HEK293 (cell line): Measurements from ENCODE around the gene RNF34.

ENCODE experiments used
- KLF1 ChIP-seq: fragments of 450-650 bp; formaldehyde crosslinking; IDR thresholded peaks from 2 replicates; pipeline ENCODE4 v1.5.1; 2016; ENCODE audit warnings: missing biosample characterization, missing genetic modification characterization
- KLF8 ChIP-seq: fragments of 450-650 bp; formaldehyde crosslinking; IDR thresholded peaks from 2 replicates; pipeline ENCODE4 v1.5.1; 2016; ENCODE audit warnings: missing biosample characterization, missing genetic modification characterization
- KLF9 ChIP-seq: fragments of 450-650 bp; formaldehyde crosslinking; IDR thresholded peaks from 2 replicates; pipeline ENCODE4 v1.5.1; 2016; ENCODE audit warnings: missing biosample characterization, missing genetic modification characterization, low read depth
- MEIS1 ChIP-seq: sonication (generic); formaldehyde crosslinking; IDR thresholded peaks from 2 replicates; pipeline ENCODE4 v1.8.1; 2022; ENCODE audit warnings: missing genetic modification reagents, mild to moderate bottlenecking, borderline replicate concordance
- ZBTB20 ChIP-seq: fragments of 450-650 bp; formaldehyde crosslinking; IDR thresholded peaks from 2 replicates; pipeline ENCODE4 v1.5.1; 2016; ENCODE audit warnings: missing biosample characterization, missing genetic modification characterization
- ZBTB48 ChIP-seq: fragments of 450-650 bp; formaldehyde crosslinking; IDR thresholded peaks from 2 replicates; pipeline ENCODE4 v1.5.1; 2016; ENCODE audit warnings: missing biosample characterization, missing genetic modification characterization
- ZNF24 ChIP-seq: fragments of 450-650 bp; formaldehyde crosslinking; IDR thresholded peaks from 2 replicates; pipeline ENCODE4 v1.5.1; 2016; ENCODE audit warnings: missing biosample characterization, missing genetic modification characterization
- ZNF391 ChIP-seq: fragments of 450-650 bp; formaldehyde crosslinking; IDR thresholded peaks from 2 replicates; pipeline ENCODE4 v1.5.1; 2016; ENCODE audit warnings: low read depth, missing biosample characterization, missing genetic modification characterization, borderline replicate concordance
- ZNF433 ChIP-seq: fragments of 450-650 bp; formaldehyde crosslinking; IDR thresholded peaks from 2 replicates; pipeline ENCODE4 v1.5.1; 2016; ENCODE audit warnings: missing biosample characterization, missing genetic modification characterization, low read depth
- ZNF501 ChIP-seq: fragments of 450-650 bp; formaldehyde crosslinking; IDR thresholded peaks from 2 replicates; pipeline ENCODE4 v1.5.1; 2016; ENCODE audit warnings: missing biosample characterization, missing genetic modification characterization
- ZNF558 ChIP-seq: fragments of 450-650 bp; formaldehyde crosslinking; IDR thresholded peaks from 2 replicates; pipeline ENCODE4 v1.5.1; 2016; ENCODE audit warnings: missing biosample characterization, missing genetic modification characterization
- ZNF561 ChIP-seq: fragments of 450-650 bp; IDR thresholded peaks from 2 replicates; pipeline ENCODE4 v1.5.1; 2018; ENCODE audit warnings: missing biosample characterization, missing genetic modification characterization, borderline replicate concordance
- ZNF621 ChIP-seq: fragments of 450-650 bp; formaldehyde crosslinking; IDR thresholded peaks from 2 replicates; pipeline ENCODE4 v1.5.1; 2017; ENCODE audit warnings: missing biosample characterization, missing genetic modification characterization
- ZNF670 ChIP-seq: fragments of 450-650 bp; formaldehyde crosslinking; IDR thresholded peaks from 2 replicates; pipeline ENCODE4 v1.5.1; 2016; ENCODE audit warnings: missing biosample characterization, missing genetic modification characterization, low read depth
- ZNF768 ChIP-seq: fragments of 450-650 bp; formaldehyde crosslinking; IDR thresholded peaks from 2 replicates; pipeline ENCODE4 v1.5.1; 2018; ENCODE audit warnings: missing biosample characterization, mild to moderate bottlenecking, missing genetic modification characterization
- ZNF777 ChIP-seq: fragments of 450-650 bp; formaldehyde crosslinking; IDR thresholded peaks from 2 replicates; pipeline ENCODE4 v1.5.1; 2017; ENCODE audit warnings: missing biosample characterization, missing genetic modification characterization, borderline replicate concordance
- ZNF785 ChIP-seq: fragments of 450-650 bp; formaldehyde crosslinking; IDR thresholded peaks from 2 replicates; pipeline ENCODE4 v1.5.1; 2016; ENCODE audit warnings: missing biosample characterization, missing genetic modification characterization
- ZNF791 ChIP-seq: fragments of 450-650 bp; formaldehyde crosslinking; IDR thresholded peaks from 2 replicates; pipeline ENCODE4 v1.5.1; 2016; ENCODE audit warnings: missing biosample characterization, missing genetic modification characterization
- ZSCAN16 ChIP-seq: fragments of 450-650 bp; formaldehyde crosslinking; IDR thresholded peaks from 2 replicates; pipeline ENCODE4 v1.5.1; 2016; ENCODE audit warnings: missing biosample characterization, missing genetic modification characterization
- ZSCAN30 ChIP-seq: fragments of 450-650 bp; IDR thresholded peaks from 2 replicates; pipeline ENCODE4 v1.5.1; 2018; ENCODE audit warnings: missing biosample characterization, mild to moderate bottlenecking, missing genetic modification characterization, moderate library complexity
- TF ChIP-seq, protein P1 (sequence below): fragments of 450-650 bp; formaldehyde crosslinking; IDR thresholded peaks from 2 replicates; pipeline ENCODE4 v1.5.1; 2016; ENCODE audit warnings: missing biosample characterization, missing genetic modification characterization
- TF ChIP-seq, protein P2 (sequence below): fragments of 450-650 bp; formaldehyde crosslinking; IDR thresholded peaks from 2 replicates; pipeline ENCODE4 v1.5.1; 2016; ENCODE audit warnings: missing biosample characterization, missing genetic modification characterization, low read depth
- TF ChIP-seq, protein P3 (sequence below): fragments of 450-650 bp; IDR thresholded peaks from 2 replicates; pipeline ENCODE4 v1.5.1; 2018; ENCODE audit warnings: missing biosample characterization, mild to moderate bottlenecking, missing genetic modification characterization
- TF ChIP-seq, protein P4 (sequence below): fragments of 450-650 bp; formaldehyde crosslinking; IDR thresholded peaks from 2 replicates; pipeline ENCODE4 v1.5.1; 2016; ENCODE audit warnings: missing biosample characterization, missing genetic modification characterization, borderline replicate concordance
- TF ChIP-seq, protein P5 (sequence below): fragments of 450-650 bp; formaldehyde crosslinking; IDR thresholded peaks from 2 replicates; pipeline ENCODE4 v1.5.1; 2016; ENCODE audit warnings: missing biosample characterization, missing genetic modification characterization

The RNF34 gene

DNA sequence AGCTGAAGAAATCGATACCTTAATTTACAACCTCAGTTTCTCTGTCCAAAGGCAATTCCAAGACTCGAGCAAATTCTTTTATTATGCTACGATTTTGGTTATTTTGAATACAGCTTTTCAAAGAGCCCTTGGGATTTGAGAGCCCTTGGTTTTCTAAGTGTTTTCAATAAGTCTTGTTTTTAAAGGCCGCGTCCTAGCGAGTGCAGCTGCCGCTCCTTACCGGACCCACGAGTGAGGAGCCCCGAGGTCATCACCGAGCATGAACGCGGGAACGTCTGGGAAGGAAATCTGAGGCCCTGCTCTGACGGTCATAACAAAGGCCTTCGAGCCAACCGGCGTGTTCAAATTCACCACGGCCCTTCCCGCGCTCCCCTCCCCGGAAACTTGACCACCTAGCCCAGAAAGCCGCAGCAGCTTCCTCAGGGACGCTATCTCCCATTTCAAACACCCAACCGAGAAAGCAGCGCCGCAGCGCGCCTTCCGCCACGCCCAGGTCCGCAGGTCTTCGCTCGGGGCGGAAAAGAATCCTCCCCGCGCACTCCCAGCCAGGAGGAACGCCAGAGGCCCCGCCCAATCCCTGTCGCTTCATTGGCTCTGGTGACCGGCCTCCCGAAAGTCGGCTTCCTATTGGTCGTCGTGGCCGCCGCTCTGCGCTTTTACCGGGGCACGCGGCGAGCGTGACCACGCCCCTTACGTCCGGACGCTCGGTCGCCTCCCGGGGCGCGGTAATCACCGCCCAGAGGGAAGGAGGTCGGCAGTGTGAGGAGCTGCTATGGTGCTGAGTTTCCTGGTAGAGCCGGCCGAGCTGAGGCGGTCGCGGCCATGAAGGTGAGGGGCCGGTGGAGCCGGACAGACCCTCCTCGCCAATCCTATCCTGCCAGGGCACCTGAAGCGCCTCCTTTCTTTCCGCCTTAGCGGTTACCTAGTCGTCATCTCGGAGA is at the start of gene RNF34 (continued):
- TF ChIP-seq ZNF561 (tag by site-specific recombination): peak; percentile 17; the same call in 1 of the 2 replicates
- TF ChIP-seq KLF1 (tag by site-specific recombination): peak; percentile 97
- TF ChIP-seq, protein P1, sequence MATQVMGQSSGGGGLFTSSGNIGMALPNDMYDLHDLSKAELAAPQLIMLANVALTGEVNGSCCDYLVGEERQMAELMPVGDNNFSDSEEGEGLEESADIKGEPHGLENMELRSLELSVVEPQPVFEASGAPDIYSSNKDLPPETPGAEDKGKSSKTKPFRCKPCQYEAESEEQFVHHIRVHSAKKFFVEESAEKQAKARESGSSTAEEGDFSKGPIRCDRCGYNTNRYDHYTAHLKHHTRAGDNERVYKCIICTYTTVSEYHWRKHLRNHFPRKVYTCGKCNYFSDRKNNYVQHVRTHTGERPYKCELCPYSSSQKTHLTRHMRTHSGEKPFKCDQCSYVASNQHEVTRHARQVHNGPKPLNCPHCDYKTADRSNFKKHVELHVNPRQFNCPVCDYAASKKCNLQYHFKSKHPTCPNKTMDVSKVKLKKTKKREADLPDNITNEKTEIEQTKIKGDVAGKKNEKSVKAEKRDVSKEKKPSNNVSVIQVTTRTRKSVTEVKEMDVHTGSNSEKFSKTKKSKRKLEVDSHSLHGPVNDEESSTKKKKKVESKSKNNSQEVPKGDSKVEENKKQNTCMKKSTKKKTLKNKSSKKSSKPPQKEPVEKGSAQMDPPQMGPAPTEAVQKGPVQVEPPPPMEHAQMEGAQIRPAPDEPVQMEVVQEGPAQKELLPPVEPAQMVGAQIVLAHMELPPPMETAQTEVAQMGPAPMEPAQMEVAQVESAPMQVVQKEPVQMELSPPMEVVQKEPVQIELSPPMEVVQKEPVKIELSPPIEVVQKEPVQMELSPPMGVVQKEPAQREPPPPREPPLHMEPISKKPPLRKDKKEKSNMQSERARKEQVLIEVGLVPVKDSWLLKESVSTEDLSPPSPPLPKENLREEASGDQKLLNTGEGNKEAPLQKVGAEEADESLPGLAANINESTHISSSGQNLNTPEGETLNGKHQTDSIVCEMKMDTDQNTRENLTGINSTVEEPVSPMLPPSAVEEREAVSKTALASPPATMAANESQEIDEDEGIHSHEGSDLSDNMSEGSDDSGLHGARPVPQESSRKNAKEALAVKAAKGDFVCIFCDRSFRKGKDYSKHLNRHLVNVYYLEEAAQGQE: 0 out of 2 replicates have a peak, but pooled peaks have one; percentile 32
- TF ChIP-seq, protein P2, sequence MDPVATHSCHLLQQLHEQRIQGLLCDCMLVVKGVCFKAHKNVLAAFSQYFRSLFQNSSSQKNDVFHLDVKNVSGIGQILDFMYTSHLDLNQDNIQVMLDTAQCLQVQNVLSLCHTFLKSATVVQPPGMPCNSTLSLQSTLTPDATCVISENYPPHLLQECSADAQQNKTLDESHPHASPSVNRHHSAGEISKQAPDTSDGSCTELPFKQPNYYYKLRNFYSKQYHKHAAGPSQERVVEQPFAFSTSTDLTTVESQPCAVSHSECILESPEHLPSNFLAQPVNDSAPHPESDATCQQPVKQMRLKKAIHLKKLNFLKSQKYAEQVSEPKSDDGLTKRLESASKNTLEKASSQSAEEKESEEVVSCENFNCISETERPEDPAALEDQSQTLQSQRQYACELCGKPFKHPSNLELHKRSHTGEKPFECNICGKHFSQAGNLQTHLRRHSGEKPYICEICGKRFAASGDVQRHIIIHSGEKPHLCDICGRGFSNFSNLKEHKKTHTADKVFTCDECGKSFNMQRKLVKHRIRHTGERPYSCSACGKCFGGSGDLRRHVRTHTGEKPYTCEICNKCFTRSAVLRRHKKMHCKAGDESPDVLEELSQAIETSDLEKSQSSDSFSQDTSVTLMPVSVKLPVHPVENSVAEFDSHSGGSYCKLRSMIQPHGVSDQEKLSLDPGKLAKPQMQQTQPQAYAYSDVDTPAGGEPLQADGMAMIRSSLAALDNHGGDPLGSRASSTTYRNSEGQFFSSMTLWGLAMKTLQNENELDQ: no peak
- TF ChIP-seq MEIS1 (CRISPR knock-in tag): no peak
- TF ChIP-seq ZNF777 (tag by site-specific recombination): no peak
- peak; percentile 52 for TF ChIP-seq ZNF501 (tag by site-specific recombination)
- TF ChIP-seq ZNF785: no peak
- peak; percentile 100 for TF ChIP-seq KLF8 (tag by site-specific recombination)
- peak; percentile 96 for TF ChIP-seq KLF9 (tag by site-specific recombination)
- TF ChIP-seq ZNF791 (tag by site-specific recombination): no peak
- peak; percentile 16; the same call in 1 of the 2 replicates for TF ChIP-seq ZNF24 (tag by site-specific recombination)
- no peak for TF ChIP-seq ZNF621
- TF ChIP-seq, protein P3, sequence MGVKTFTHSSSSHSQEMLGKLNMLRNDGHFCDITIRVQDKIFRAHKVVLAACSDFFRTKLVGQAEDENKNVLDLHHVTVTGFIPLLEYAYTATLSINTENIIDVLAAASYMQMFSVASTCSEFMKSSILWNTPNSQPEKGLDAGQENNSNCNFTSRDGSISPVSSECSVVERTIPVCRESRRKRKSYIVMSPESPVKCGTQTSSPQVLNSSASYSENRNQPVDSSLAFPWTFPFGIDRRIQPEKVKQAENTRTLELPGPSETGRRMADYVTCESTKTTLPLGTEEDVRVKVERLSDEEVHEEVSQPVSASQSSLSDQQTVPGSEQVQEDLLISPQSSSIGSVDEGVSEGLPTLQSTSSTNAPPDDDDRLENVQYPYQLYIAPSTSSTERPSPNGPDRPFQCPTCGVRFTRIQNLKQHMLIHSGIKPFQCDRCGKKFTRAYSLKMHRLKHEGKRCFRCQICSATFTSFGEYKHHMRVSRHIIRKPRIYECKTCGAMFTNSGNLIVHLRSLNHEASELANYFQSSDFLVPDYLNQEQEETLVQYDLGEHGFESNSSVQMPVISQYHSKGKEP (tag by site-specific recombination): no peak
- no peak for TF ChIP-seq ZNF558
- no peak for TF ChIP-seq ZNF670 (tag by site-specific recombination)
- TF ChIP-seq ZSCAN30 (tag by site-specific recombination): peak; percentile 68
- TF ChIP-seq ZBTB48: no peak
- TF ChIP-seq ZNF433 (tag by site-specific recombination): no peak
- TF ChIP-seq, protein P4, sequence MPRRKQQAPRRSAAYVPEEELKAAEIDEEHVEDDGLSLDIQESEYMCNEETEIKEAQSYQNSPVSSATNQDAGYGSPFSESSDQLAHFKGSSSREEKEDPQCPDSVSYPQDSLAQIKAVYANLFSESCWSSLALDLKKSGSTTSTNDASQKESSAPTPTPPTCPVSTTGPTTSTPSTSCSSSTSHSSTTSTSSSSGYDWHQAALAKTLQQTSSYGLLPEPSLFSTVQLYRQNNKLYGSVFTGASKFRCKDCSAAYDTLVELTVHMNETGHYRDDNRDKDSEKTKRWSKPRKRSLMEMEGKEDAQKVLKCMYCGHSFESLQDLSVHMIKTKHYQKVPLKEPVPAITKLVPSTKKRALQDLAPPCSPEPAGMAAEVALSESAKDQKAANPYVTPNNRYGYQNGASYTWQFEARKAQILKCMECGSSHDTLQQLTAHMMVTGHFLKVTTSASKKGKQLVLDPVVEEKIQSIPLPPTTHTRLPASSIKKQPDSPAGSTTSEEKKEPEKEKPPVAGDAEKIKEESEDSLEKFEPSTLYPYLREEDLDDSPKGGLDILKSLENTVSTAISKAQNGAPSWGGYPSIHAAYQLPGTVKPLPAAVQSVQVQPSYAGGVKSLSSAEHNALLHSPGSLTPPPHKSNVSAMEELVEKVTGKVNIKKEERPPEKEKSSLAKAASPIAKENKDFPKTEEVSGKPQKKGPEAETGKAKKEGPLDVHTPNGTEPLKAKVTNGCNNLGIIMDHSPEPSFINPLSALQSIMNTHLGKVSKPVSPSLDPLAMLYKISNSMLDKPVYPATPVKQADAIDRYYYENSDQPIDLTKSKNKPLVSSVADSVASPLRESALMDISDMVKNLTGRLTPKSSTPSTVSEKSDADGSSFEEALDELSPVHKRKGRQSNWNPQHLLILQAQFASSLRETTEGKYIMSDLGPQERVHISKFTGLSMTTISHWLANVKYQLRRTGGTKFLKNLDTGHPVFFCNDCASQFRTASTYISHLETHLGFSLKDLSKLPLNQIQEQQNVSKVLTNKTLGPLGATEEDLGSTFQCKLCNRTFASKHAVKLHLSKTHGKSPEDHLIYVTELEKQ (tag by site-specific recombination): no peak
- TF ChIP-seq ZNF768 (tag by site-specific recombination): no peak
- TF ChIP-seq ZNF391 (tag by site-specific recombination): peak; percentile 68; the same call in 1 of the 2 replicates
- peak; percentile 67 for TF ChIP-seq ZBTB20 (tag by site-specific recombination)
- TF ChIP-seq ZSCAN16 (tag by site-specific recombination): 0 out of 2 replicates have a peak, but pooled peaks have one; percentile 21
- TF ChIP-seq, protein P5, sequence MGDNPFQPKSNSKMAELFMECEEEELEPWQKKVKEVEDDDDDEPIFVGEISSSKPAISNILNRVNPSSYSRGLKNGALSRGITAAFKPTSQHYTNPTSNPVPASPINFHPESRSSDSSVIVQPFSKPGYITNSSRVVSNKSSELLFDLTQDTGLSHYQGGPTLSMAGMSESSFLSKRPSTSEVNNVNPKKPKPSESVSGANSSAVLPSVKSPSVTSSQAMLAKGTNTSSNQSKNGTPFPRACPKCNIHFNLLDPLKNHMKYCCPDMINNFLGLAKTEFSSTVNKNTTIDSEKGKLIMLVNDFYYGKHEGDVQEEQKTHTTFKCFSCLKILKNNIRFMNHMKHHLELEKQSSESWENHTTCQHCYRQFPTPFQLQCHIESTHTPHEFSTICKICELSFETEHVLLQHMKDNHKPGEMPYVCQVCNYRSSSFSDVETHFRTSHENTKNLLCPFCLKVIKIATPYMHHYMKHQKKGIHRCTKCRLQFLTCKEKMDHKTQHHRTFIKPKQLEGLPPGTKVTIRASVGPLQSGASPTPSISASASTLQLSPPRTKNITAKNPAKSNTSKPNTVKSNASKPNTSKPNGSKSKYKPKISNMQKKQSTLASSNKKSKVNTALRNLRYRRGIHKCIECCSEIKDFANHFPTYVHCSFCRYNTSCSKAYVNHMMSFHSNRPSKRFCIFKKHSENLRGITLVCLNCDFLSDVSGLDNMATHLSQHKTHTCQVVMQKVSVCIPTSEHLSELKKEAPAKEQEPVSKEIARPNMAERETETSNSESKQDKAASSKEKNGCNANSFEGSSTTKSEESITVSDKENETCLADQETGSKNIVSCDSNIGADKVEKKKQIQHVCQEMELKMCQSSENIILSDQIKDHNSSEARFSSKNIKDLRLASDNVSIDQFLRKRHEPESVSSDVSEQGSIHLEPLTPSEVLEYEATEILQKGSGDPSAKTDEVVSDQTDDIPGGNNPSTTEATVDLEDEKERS (tag by site-specific recombination): no peak
